ENCODE data around the gene C1orf35.

The C1orf35 gene

GRCh38 chr1:228062085-228062791 lies 40.9 kb downstream of the C1orf35 start:
- DNase-seq = peak in 5 of 42 donors; percentile 5 to 18 (median 9)
- intact Hi-C loops (cut with DNase I) = no loop called here

- intact Hi-C loops (cut with DNase I) = no loop called here
- DNase-seq = peak in 7 of 42 donors; percentile 4 to 20 (median 7)
Measured at GRCh38 chr1:228061411-228062084, 41.6 kb downstream of the C1orf35 start.

- peak in 7 of 42 donors; percentile 8 to 27 (median 22) for DNase-seq
- intact Hi-C loops (cut with DNase I) = no loop called here
Measured at GRCh38 chr1:228060458-228061190, 42.5 kb downstream of the C1orf35 start.

GRCh38 chr1:228059634-228060457 lies 43.3 kb downstream of the C1orf35 start:
- intact Hi-C loops (cut with DNase I) = no loop called here
- peak in 8 of 42 donors; percentile 6 to 39 (median 16) for DNase-seq

- intact Hi-C loops (cut with DNase I) = no loop called here
- DNase-seq = peak in 8 of 42 donors; percentile 7 to 30 (median 17)
Measured at GRCh38 chr1:228058949-228059633, 44.0 kb downstream of the C1orf35 start.

GRCh38 chr1:228058172-228058948 lies 44.8 kb downstream of the C1orf35 start:
- intact Hi-C loops (cut with DNase I) = no loop called here
- DNase-seq = peak in 6 of 42 donors; percentile 1 to 16 (median 10)

Measured in head of caudate nucleus (tissue), 42 donors.